ENCODE results near the gene CEP57. TPM values are rescaled to one million over a fixed set of nuclear protein-coding genes. Genes with fewer than 3 reads are reported as not detected.

CEP57 gene
- total RNA-seq, 1 experiment from 2014 or later = 58.0 TPM

DNA sequence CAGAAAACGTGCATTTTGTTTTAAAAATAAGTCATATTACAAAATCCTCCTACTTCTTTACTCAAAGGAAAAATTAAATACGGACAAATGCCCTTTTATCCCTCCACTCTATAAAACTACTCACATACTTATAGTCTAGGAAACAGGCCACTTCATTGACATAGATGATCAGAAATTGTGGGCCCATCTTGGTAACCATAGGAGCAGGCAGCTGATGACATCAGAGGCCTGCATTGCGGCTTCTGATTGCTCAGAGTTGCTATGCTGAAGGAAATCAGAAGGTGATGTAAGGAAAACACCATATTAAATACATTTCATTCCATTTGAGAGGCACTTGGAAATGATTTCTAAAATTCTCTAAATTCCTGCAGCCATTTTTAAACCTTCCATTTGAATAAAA is 27.8 kb upstream of the CEP57 start:
- H3K23ac ChIP-seq (ENCODE audit: insufficient read length, low read depth, low read length) = no peak overlapping the region
- no peak overlapping the region for H2BK20ac ChIP-seq (ENCODE audit: low read depth, low read length, poor library complexity, severe bottlenecking)
- no peaks in the 10 kb centered on the region for H3K9me3 ChIP-seq (ENCODE audit: control insufficient read depth, low read depth, low read length)
- H3K18ac ChIP-seq (ENCODE audit: insufficient read length, low read depth, low read length) = no peak overlapping the region
- Mint-ChIP-seq H3K4me1 (no peaks in the 10 kb centered on the region), H3K36me3 (ENCODE audit: insufficient read depth in 1 of 3, low read depth in 3 of 3) (no peaks in the 10 kb centered on the region), H3K27ac (no peak overlapping the region), H3K27me3 (ENCODE audit: low read depth) (no peaks in the 10 kb centered on the region), H3K4me3 (no peak overlapping the region), H3K9me3 (no peaks in the 10 kb centered on the region)
- DNase-seq = no peak
- no peak overlapping the region for H2BK12ac ChIP-seq (ENCODE audit: insufficient read length, low read depth, low read length)
- H4K5ac ChIP-seq (ENCODE audit: insufficient read length, low read depth, low read length) = no peak overlapping the region
- H3K23me2 ChIP-seq (ENCODE audit: insufficient read length, low read depth, low read length, poor library complexity, severe bottlenecking) = no peaks in the 10 kb centered on the region
- no peak overlapping the region for H3K27ac ChIP-seq (ENCODE audit: insufficient read length, low read depth, low read length)
- no peaks in the 10 kb centered on the region for H4K20me1 ChIP-seq (ENCODE audit: control insufficient read depth, insufficient read depth, insufficient read length)
- no peak overlapping the region for H2AFZ ChIP-seq (ENCODE audit: low read length)
- no peak overlapping the region for H3K4ac ChIP-seq (ENCODE audit: low read depth, low read length)
- no peak overlapping the region for H2AK5ac ChIP-seq (ENCODE audit: insufficient read length, low read length)
- H3K9ac ChIP-seq (ENCODE audit: extremely low read depth, insufficient read length, low read length) = no peak overlapping the region
- H3K79me1 ChIP-seq (ENCODE audit: insufficient read depth, low read depth, low read length, poor library complexity, severe bottlenecking) = no peaks in the 10 kb centered on the region
- H2BK15ac ChIP-seq (ENCODE audit: low read depth, low read length) = no peak overlapping the region
- no peak overlapping the region for H3T11ph ChIP-seq (ENCODE audit: low read length)
- H3K4me2 ChIP-seq (ENCODE audit: insufficient read depth, insufficient read length, low read length) = no peak overlapping the region
- no peak for TF ChIP-seq CTCF (conservative IDR thresholded peaks at IDR 0.05)
- no peak overlapping the region for H3K14ac ChIP-seq (ENCODE audit: insufficient read depth, low read length)
- H3K56ac ChIP-seq (ENCODE audit: insufficient read length, low read depth, low read length) = no peak overlapping the region
- H3K27me3 ChIP-seq (ENCODE audit: insufficient read depth, low read length) = no peaks in the 10 kb centered on the region
- H2BK120ac ChIP-seq (ENCODE audit: low read depth, low read length, poor library complexity, severe bottlenecking) = no peak overlapping the region
- no CpG with 5 or more reads among the region's 3 CpGs for WGBS (ENCODE audit: extremely low coverage, insufficient read length, low lambda C conversion rate)
- no peak overlapping the region for H2BK5ac ChIP-seq (ENCODE audit: insufficient read length, low read length)
- H3K79me2 ChIP-seq (ENCODE audit: insufficient read depth, low read length) = no peaks in the 10 kb centered on the region
- H4K91ac ChIP-seq (ENCODE audit: insufficient read length, low read depth, low read length) = no peak overlapping the region
- no peaks in the 10 kb centered on the region for H3K4me1 ChIP-seq (ENCODE audit: insufficient read depth, low read length)
- no peak overlapping the region for H4K8ac ChIP-seq (replicated peaks; ENCODE audit: insufficient read length, low read depth, low read length)

All from H9 (cell line).